MM.1S (cell line): Measurements from ENCODE around the gene YPEL1.

Experiments
- DNase-seq: peaks from one replicate; pipeline ENCODE4 v3.0.0-alpha.2; 2015
- H2AFZ ChIP-seq: fragments of 300-600 bp; sonication (generic); 2 replicates; pipeline ENCODE4 v1.6.0; 2016; ENCODE audit warnings: antibody characterized with exemption, low read length
- H3F3A ChIP-seq: fragments of 300-600 bp; sonication (generic); 2 replicates; pipeline ENCODE4 v1.6.1; 2016; ENCODE audit warnings: mild to moderate bottlenecking, antibody characterized with exemption, low read length, moderate library complexity, mixed read lengths; ENCODE audit not compliant: insufficient read depth
- H3K27ac ChIP-seq: fragments of 300-600 bp; sonication (generic); 2 replicates; pipeline ENCODE4 v1.5.1; 2016; ENCODE audit warnings: mild to moderate bottlenecking, low read length
- H3K27me3 ChIP-seq: fragments of 300-600 bp; sonication (generic); replicated peaks from 2 replicates; pipeline ENCODE4 v1.6.0; 2016; ENCODE audit warnings: low read length; ENCODE audit not compliant: insufficient read depth
- H3K36me3 ChIP-seq: fragments of 300-600 bp; sonication (generic); replicated peaks from 2 replicates; pipeline ENCODE4 v1.6.1; 2016; ENCODE audit warnings: mild to moderate bottlenecking, low read length, mixed read lengths; ENCODE audit not compliant: insufficient read depth
- H3K4me1 ChIP-seq: fragments of 300-600 bp; sonication (generic); 2 replicates; pipeline ENCODE4 v1.6.1; 2016; ENCODE audit warnings: low read length, mixed read lengths
- H3K4me2 ChIP-seq: fragments of 300-600 bp; sonication (generic); 2 replicates; pipeline ENCODE4 v1.6.0; 2016; ENCODE audit warnings: low read depth, low read length
- H3K4me3 ChIP-seq: fragments of 300-600 bp; sonication (generic); 2 replicates; pipeline ENCODE4 v1.5.1; 2016; ENCODE audit warnings: low read length, mixed read lengths
- H3K79me2 ChIP-seq: fragments of 300-600 bp; sonication (generic); 2 replicates; pipeline ENCODE4 v1.6.1; 2016; ENCODE audit warnings: mixed run types, low read length, mixed read lengths
- H3K9ac ChIP-seq: fragments of 300-600 bp; sonication (generic); 2 replicates; pipeline ENCODE4 v1.6.1; 2016; ENCODE audit warnings: low read length, mixed read lengths
- H3K9me2 ChIP-seq: fragments of 300-600 bp; sonication (generic); replicated peaks from 2 replicates; pipeline ENCODE4 v1.6.1; 2016; ENCODE audit warnings: mild to moderate bottlenecking, low read length, mixed read lengths; ENCODE audit not compliant: insufficient read depth
- H3K9me3 ChIP-seq: fragments of 300-600 bp; sonication (generic); replicated peaks from 2 replicates; pipeline ENCODE4 v1.6.1; 2016; ENCODE audit warnings: mild to moderate bottlenecking, low read length, mixed read lengths; ENCODE audit not compliant: insufficient read depth
- H4K20me1 ChIP-seq: fragments of 300-600 bp; sonication (generic); 2 replicates; pipeline ENCODE4 v1.6.1; 2016; ENCODE audit warnings: mild to moderate bottlenecking, low read length, moderate library complexity, mixed read lengths; ENCODE audit not compliant: insufficient read depth
- CTCF ChIP-seq: fragments of 300-600 bp; sonication (generic); IDR thresholded peaks from 2 replicates; pipeline ENCODE4 v1.5.1; 2016; ENCODE audit warnings: antibody characterized with exemption, low read length, mixed read lengths
- EZH2 ChIP-seq: fragments of 300-600 bp; sonication (generic); optimal IDR thresholded peaks from 2 replicates; pipeline ENCODE3; 2017; ENCODE audit warnings: low read depth, mild to moderate bottlenecking, antibody characterized with exemption, low read length, mixed read lengths
- EZH2phosphoT487 ChIP-seq: fragments of 300-600 bp; sonication (generic); IDR thresholded peaks from 2 replicates; pipeline ENCODE4 v1.6.1; 2018; ENCODE audit warnings: antibody characterized with exemption, low read length

YPEL1 gene

GRCh38 chr22:21762712-21763581 is 27.4 kb upstream of the YPEL1 start:
- no peak for DNase-seq
- Histone ChIP-seq H3K36me3 (0 out of 2 replicates have a peak, but pooled peaks cover 2% of the 10 kb centered on the region), H3K4me3 (no peak overlapping the region), H3K9ac (no peak overlapping the region), H3K4me1 (peaks cover 6% of the 10 kb centered on the region; the same call in 1 of the 2 replicates), H3K27ac (no peak overlapping the region), H3K79me2 (no peaks in the 10 kb centered on the region), H3K9me3 (no peaks in the 10 kb centered on the region), H4K20me1 (no peaks in the 10 kb centered on the region), H3K27me3 (no peaks in the 10 kb centered on the region), H3F3A (peaks cover 13% of the 10 kb centered on the region), H3K9me2 (no peaks in the 10 kb centered on the region), H2AFZ (no peak overlapping the region), H3K4me2 (no peak overlapping the region)
- TF ChIP-seq EZH2phosphoT487 = no peak
- TF ChIP-seq CTCF = no peak
- TF ChIP-seq EZH2 = no peak

GRCh38 chr22:21761994-21762680 is 26.5 kb upstream of the YPEL1 start:
- no peaks in the 10 kb centered on the region for H3K27me3 ChIP-seq
- H3K27ac ChIP-seq = no peak overlapping the region
- H3K4me2 ChIP-seq = no peak overlapping the region
- no peaks in the 10 kb centered on the region for H3K9me2 ChIP-seq
- H3K9me3 ChIP-seq = no peaks in the 10 kb centered on the region
- H3F3A ChIP-seq = peaks cover 13% of the 10 kb centered on the region
- H3K36me3 ChIP-seq = 0 out of 2 replicates have a peak, but pooled peaks cover 2% of the 10 kb centered on the region
- H4K20me1 ChIP-seq = no peaks in the 10 kb centered on the region
- no peak for DNase-seq
- TF ChIP-seq EZH2phosphoT487 (no peak), EZH2 (no peak), CTCF (no peak)
- peaks cover 6% of the 10 kb centered on the region; the same call in 1 of the 2 replicates for H3K4me1 ChIP-seq
- H3K79me2 ChIP-seq = no peaks in the 10 kb centered on the region
- no peak overlapping the region for H3K9ac ChIP-seq
- H2AFZ ChIP-seq = no peak overlapping the region
- H3K4me3 ChIP-seq = no peak overlapping the region

GRCh38 chr22:21761086-21761485 is 25.5 kb upstream of the YPEL1 start:
- Histone ChIP-seq H3K79me2 (no peaks in the 10 kb centered on the region), H4K20me1 (no peaks in the 10 kb centered on the region), H3K36me3 (0 out of 2 replicates have a peak, but pooled peaks cover 2% of the 10 kb centered on the region), H3K4me2 (no peak overlapping the region), H3K27me3 (no peaks in the 10 kb centered on the region), H3K9me3 (no peaks in the 10 kb centered on the region), H3K27ac (no peak overlapping the region), H3K9me2 (no peaks in the 10 kb centered on the region), H3K4me1 (peaks cover 6% of the 10 kb centered on the region; the same call in 1 of the 2 replicates), H3K9ac (no peak overlapping the region), H3F3A (peaks cover 13% of the 10 kb centered on the region), H3K4me3 (no peak overlapping the region), H2AFZ (no peak overlapping the region)
- no peak for DNase-seq
- TF ChIP-seq EZH2phosphoT487 = no peak
- TF ChIP-seq EZH2 = no peak
- no peak for TF ChIP-seq CTCF
